Left lung (tissue), 10 donors: ENCODE results near the gene STPG3. TPM values are rescaled to one million over a fixed set of nuclear protein-coding genes. Genes with fewer than 3 reads are reported as not detected.

Experiments used
- ATAC-seq: fragments of 200-7000 bp; cut with Tn5 transposase; one replicate; pipeline ENCODE4 v1.9.1; 2020; ENCODE audit warnings: moderate library complexity
- DNase-seq, 4 donors: peaks; one replicate each; pipeline ENCODE4 v3.0.0-alpha.2; 2013 to 2020
- H3K27ac ChIP-seq, 2 donors: fragments of 200-600 bp; sonication (generic) in 1 of 2; one replicate each; pipeline versions ENCODE4 v1.5.0 to v1.8.0; 2020 to 2021
- H3K27me3 ChIP-seq, 2 donors: fragments of 200-600 bp; sonication (generic) in 1 of 2; one replicate each; pipeline versions ENCODE4 v1.5.0 to v1.8.0; 2020 to 2021
- H3K36me3 ChIP-seq, 2 donors: fragments of 200-600 bp; sonication (generic) in 1 of 2; one replicate each; pipeline versions ENCODE4 v1.5.0 to v1.8.0; 2020 to 2021
- H3K4me1 ChIP-seq, 2 donors: fragments of 200-600 bp; one replicate each; pipeline ENCODE4 v1.8.0; 2021
- H3K4me3 ChIP-seq, 2 donors: fragments of 200-600 bp; sonication (generic) in 1 of 2; one replicate each; pipeline versions ENCODE4 v1.5.0 to v1.8.0; 2020 to 2021; ENCODE audit warnings: mild to moderate bottlenecking in 1 of 2
- H3K9me3 ChIP-seq, 2 donors: fragments of 200-600 bp; sonication (generic) in 1 of 2; one replicate each; pipeline versions ENCODE4 v1.5.0 to v1.8.0; 2020 to 2021
- intact Hi-C, 2 donors: fragments of 100-400 bp; cut with DNase I; formaldehyde crosslinking; loops; one replicate each; pipeline versions ENCODE4 v1.11.2 to v1.14.2; 2022
- polyA plus RNA-seq, 6 donors: library from polyadenylated mRNA; unstranded; fragments of 120-200 nt; gene quantifications; one replicate each; pipeline ENCODE4 v1.2.1, GENCODE V29; 2013; ENCODE audit not compliant: insufficient read length in 6 of 6
- total RNA-seq, 2 donors: library from RNA; stranded (reverse); fragmentation: NEBNext Ultra II Directional; extraction: Animal tissue kit (Norgen Biotek cat#: 25700); gene quantifications; one replicate each; pipeline ENCODE4 v1.2.1, GENCODE V29; 2021
- TF ChIP-seq, protein P1 (sequence below), 2 donors: fragments of 200-600 bp; sonication (generic) in 1 of 2; IDR thresholded peaks; one replicate each; pipeline versions ENCODE4 v1.5.0 to v1.8.0; 2021; ENCODE audit warnings: antibody characterized with exemption in 2 of 2
- donor health status: DM: no; HTN: yes; CAD: no.
- donor health status: DM: no; HTN: no; CAD: no.

Gene STPG3
- total and polyA plus RNA-seq, 8 donors = 0.69 to 1.4 (median 0.89) TPM; not detected in 2

DNA sequence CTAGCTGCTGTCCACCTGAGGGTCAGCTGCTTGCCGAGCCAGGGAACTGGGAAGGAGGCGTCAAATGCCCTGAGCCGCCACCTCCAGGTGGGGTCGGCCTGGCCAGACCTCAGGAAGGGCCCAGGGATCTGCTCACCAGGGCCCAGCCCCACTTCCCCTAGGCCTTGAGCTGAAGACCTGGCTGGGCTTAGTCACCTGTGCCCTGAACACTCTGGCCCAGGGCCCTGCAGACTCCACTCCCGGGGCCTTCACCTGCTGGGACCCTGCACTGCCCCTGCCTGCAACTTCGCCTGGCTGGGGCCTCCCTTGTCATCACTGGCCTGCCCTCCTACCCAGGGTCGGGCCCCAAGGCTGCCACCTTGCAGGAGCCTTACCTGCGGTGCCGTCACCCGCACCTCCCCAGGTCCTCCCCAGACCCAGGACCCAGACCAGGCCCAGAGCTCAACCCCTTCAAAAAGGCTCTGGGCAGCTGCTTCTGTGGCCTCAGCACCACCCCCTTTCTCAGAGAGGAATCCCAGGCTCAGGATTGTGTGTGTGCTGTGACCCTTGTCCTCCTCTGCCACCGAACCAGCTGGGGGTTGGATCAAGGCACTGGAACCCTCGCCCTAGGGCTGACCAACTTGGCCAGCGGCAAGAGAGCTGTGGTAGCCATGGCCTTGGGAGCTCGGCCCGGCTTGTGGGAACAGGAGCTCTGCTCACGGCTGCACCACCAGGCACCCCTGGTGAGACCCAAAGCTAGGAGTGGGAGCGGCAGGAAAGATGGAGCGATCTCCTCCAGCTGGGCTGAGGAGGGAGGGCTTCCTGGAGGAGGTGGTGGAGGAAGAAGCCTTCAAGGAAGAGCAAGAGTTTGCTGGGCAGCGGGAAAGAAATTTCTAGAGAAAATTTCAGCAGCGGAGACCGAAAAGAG lies 2.9 kb downstream of the STPG3 start:
- peak overlapping the region in 1 of 2 donors; percentile 83 for H3K27ac ChIP-seq
- intact Hi-C loops = no loop called here
- DNase-seq (no peak), ATAC-seq (peak; percentile 1)
- H3K36me3 ChIP-seq = peaks cover 0 to 22% of the 10 kb centered on the region in 2 donors
- H3K4me1 ChIP-seq = peaks cover 13 to 28% of the 10 kb centered on the region in 2 donors
- peak overlapping the region; percentile 98 to 99 for H3K4me3 ChIP-seq
- TF ChIP-seq, protein P1, sequence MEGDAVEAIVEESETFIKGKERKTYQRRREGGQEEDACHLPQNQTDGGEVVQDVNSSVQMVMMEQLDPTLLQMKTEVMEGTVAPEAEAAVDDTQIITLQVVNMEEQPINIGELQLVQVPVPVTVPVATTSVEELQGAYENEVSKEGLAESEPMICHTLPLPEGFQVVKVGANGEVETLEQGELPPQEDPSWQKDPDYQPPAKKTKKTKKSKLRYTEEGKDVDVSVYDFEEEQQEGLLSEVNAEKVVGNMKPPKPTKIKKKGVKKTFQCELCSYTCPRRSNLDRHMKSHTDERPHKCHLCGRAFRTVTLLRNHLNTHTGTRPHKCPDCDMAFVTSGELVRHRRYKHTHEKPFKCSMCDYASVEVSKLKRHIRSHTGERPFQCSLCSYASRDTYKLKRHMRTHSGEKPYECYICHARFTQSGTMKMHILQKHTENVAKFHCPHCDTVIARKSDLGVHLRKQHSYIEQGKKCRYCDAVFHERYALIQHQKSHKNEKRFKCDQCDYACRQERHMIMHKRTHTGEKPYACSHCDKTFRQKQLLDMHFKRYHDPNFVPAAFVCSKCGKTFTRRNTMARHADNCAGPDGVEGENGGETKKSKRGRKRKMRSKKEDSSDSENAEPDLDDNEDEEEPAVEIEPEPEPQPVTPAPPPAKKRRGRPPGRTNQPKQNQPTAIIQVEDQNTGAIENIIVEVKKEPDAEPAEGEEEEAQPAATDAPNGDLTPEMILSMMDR (IDR thresholded peaks at IDR 0.05) = no peak
- H3K9me3 ChIP-seq = no peaks in the 10 kb centered on the region
- H3K27me3 ChIP-seq = no peaks in the 10 kb centered on the region

DNA sequence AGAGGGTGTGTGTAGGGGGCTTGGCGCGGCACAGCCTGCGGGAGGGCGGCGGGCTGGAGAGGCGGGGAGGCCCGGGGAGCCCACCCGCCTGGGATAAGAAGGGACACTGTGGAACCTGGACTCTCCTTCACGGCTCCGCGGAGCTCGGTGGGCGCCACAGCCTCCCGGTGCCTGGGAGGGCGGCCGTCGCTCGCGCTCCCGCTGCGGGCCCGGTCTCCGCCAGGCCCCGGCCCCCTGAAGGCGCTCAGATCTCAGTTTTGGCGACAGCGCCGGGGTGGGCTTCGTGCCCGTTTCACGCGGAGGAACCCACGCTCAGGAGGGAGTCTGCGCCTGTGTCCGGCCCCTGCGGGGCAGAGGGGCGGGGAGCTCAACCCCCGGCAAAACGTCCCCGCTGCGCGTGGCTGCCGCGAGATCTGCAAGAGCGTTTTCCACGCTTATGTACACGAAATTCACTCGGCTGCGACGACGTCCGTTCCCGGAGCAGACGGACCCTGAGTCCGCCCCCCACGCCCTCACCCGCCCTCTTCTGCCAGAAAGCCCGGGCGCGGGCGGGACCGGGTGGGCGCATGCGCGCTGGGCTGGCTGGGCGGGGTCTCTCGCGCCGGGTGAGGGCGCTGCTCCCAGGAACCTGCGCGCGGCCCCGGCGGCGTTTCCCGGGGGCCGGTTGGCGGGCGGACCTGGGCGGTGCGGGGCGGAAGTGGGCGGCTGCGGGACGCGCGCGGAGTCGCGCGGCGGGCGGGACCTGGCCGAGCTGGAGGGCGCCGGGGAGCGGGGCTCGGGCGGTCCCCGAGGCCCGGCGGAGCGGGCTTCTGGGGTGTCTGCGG lies 3.8 kb downstream of the STPG3 start, which contains the start of gene NELFB:
NELFB (plus strand) TSS at position 704 of the 824 bp plus-strand sequence.
- TF ChIP-seq, protein P1 (IDR thresholded peaks at IDR 0.05) = no peak
- peak; percentile 93 for ATAC-seq

DNA sequence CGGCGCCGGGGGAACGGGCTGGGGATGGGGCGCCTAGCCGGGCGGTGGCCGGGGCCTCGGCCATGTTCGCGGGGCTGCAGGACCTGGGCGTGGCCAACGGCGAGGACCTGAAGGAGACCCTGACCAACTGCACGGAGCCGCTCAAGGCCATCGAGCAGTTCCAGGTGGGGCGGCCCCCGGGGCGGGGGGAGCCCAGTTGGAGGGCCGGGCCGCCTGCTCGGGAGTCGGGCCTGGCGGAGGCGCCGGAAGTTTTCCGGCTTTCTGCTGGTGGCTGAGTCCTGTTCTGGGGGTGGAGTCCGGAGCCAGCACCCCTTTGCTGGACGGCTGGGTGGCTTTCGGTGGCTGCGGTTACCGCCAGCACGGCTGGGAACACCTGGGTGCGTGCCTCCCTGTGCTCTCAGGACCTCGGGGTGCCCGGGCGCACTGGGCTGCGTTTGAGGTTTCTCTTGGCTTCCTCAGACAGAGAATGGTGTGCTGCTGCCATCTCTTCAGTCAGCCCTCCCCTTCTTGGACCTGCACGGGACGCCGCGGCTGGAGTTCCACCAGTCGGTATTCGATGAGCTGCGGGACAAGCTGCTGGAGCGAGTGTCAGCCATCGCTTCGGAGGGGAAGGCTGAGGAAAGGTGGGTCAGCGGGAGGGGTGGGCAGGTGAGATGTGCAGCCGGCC lies 4.5 kb downstream of the STPG3 start:
- no peak for DNase-seq
- intact Hi-C loops = no loop called here
- Histone ChIP-seq H3K9me3 (no peaks in the 10 kb centered on the region), H3K27ac (peak overlapping the region; percentile 53 to 83), H3K4me1 (peaks cover 13 to 28% of the 10 kb centered on the region in 2 donors), H3K27me3 (no peaks in the 10 kb centered on the region), H3K36me3 (peaks cover 0 to 27% of the 10 kb centered on the region in 2 donors), H3K4me3 (peak overlapping the region; percentile 98 to 99)
- TF ChIP-seq, protein P1 (IDR thresholded peaks at IDR 0.05) = no peak
- ATAC-seq = peak; percentile 41

More for the DNA sequence above, 3.8 kb downstream of the STPG3 start, which contains the start of gene NELFB:
- Histone ChIP-seq H3K4me3 (peak within 1 kb of the TSS; percentile 98 to 99), H3K36me3 (peaks cover 0 to 27% of the 10 kb centered on the region in 2 donors), H3K9me3 (no peaks in the 10 kb centered on the region), H3K27ac (peak within 1 kb of the TSS; percentile 53 to 83), H3K27me3 (no peaks in the 10 kb centered on the region), H3K4me1 (peaks cover 13 to 28% of the 10 kb centered on the region in 2 donors)
- intact Hi-C loops = no loop called here
- DNase-seq = peak; percentile 91 to 99 (median 94)

DNA sequence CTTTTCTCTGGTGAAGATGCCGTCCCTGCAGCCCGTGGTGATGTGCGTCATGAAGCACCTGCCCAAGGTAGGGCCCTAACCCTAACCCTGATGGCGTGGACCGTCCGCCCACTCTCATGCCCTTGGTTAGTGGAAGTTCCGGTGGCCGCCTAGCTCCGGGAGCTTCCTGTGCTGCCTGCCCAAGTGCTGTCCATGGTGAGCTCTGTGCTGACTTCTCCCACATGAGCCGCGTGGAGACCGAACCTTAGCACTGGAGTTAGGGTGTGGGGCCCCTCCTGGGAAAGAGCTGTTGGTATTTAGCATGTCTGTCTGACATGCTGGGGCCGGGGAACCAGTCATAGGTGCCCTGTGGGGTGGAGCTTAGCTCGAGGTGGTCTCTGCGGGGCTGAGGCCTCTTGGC lies 5.3 kb downstream of the STPG3 start:
- no peaks in the 10 kb centered on the region for H3K9me3 ChIP-seq
- peaks cover 13 to 28% of the 10 kb centered on the region in 2 donors for H3K4me1 ChIP-seq
- no peak for ATAC-seq
- H3K27me3 ChIP-seq = no peaks in the 10 kb centered on the region
- TF ChIP-seq, protein P1 (IDR thresholded peaks at IDR 0.05) = no peak
- H3K4me3 ChIP-seq = peak overlapping the region; percentile 98 to 99
- H3K36me3 ChIP-seq = peaks cover 0 to 27% of the 10 kb centered on the region in 2 donors
- DNase-seq = no peak
- no peak overlapping the region for H3K27ac ChIP-seq
- intact Hi-C loops = no loop called here
